Femur (tissue), 1 donor: ENCODE measurements around the gene UBA6.
"Not testable (repeated sequence)": the region's sequence is repeated elsewhere in the genome, so short reads cannot be mapped to it uniquely, and the experiment has no call there.

Experiments used
- DNase-seq: peaks from one replicate; pipeline ENCODE4 v3.0.0-alpha.2; 2017

UBA6 gene

DNA sequence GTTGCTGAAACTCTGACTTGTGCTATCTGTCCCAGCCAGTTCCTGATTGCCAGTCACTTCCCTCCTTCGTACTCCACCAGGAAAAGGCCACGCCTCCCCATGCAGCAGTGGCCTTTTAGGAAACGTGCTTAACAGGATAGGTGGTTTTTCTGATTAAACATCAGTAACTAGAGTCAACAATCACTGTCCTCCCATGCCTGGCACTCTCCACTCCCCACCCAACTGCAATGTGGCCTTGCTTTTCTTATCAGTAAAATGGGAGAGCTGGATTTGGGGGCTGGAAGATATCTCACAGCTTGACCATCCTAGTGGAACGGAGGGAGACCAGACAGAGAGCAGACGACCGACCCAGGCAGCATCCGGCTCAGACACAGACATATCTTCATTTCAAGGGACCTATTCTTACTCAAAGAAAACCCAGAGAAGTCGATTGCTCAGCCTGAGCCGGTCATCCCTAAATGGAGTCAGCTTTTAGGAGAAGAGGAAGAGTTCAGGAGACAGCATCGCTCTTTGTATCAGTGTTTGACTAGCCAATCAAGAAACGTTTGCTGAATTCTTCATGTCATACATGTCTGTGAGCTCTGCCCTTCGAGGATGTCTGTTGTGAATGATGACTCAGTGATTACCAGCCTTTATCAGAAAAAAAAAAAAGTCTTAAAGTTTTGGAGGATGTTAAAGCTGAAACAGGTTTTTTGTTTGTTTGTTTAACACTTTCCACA is 12.7 kb upstream of the UBA6 start:
- no peak for DNase-seq

DNA sequence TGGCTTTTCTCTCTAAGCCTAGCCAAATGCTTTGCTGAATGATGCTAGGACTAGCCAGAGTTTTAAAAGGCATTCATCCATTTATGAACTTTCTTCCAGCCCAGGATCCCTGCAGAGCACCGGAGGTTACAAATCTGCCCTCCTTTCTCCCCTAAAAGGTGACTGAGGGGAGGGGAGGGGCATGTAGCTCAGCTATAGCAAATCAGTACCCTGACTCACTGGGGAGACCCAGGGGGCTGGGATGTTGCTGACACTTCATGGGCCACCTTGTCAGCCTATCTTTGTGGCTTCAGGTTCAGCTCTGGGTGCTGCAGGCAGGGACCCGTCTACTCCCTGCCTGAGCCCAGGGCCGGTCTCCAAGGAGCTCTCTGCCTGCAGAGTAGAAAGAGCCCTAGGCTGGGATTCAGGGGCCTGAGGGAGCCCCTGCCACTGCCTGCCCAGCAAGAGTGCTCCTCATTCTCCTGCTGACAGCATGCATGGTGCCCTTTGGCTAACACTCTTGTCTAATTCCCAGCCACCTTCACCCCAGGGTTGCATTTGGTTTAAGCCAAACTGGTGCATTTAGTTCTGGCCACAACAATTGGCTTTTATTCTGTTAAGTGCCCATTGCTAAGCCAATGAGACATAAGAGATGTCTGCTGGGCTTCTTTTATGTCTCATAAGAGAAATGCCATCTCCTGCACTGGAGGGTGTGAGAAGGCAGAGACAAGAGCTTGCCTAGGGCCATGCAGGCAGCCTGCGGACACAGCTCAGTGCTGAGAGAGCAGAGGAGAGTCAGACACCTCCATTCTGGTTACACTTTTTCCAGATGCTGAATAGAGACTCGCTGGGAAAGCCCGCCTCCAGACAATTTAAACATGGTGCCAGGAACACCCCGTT is 11.9 kb upstream of the UBA6 start:
- no peak for DNase-seq

DNA sequence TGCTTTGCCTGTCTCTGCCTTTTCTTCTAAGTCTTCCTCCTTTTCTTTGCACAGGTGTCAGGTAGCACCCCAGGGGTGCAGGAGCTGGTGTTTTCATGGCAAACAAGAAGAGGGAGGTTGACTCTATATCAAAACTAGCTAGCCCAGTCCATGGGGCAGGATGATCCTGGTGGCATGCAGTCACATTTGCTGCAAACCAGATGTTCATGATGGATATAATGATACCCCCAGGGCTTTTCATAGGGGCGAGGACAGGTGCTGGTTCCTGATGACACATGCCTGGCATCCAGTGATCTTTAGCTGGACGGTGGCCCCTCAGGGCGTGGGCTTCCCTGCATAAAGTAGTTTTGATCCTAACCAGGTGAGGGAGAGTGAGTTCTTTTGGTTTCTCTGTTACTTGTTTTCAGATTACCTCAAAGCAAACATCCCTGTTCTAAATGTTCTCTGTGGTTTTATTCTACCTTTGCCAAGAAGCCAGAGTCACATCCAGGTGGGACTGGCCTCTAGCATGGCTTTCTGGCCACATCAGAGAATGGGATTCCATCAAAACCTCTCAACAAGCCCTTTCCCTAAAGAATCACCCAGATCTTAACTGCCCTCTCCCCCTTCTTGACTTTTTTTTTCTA is 11.2 kb upstream of the UBA6 start:
- DNase-seq: no peak

DNA sequence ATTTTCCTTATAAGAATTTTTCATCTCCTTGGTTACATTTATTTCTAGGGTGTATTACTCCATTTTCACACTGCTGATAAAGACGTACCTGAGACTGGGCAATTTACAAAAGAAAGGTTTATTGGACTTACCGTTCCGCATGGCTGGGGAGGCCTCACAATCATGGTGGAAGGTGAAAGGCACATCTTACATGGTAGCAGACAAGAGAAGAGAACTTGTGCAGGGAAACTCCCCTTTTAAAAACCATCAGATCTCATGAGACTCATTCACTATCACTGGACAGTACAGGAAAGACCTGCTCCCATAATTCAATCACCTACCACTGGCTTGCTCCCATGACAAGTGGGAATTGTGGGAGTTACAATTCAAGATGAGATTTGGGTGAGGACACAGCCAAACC is 5.7 kb upstream of the UBA6 start:
- not testable (repeated sequence) for DNase-seq

- no peak for DNase-seq
These were observed 3.9 kb upstream of the UBA6 start for GRCh38 chr4:67704843-67705242.

DNA sequence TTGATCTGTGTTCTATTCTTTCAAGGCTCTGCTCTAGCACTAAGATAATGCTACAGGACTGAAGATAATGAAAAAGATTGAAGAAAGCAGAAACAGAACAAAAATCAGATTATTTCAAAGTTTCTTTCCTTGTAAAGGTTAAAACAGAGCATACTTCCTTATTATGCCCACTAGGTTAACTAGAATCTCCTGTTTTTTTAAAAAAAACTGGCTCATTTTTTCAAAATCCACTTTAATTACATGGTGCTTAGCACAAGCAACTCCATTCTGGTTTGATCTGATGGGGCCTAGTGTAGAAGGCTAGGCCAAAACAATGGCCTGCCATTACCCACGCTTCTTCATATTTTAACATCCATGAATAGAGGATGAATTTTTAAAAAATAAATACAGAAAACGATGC is 1.2 kb upstream of the UBA6 start:
- DNase-seq: no peak

GRCh38 chr4:67701517-67701850 is 529 bp upstream of the UBA6 start:
- DNase-seq: no peak

DNA sequence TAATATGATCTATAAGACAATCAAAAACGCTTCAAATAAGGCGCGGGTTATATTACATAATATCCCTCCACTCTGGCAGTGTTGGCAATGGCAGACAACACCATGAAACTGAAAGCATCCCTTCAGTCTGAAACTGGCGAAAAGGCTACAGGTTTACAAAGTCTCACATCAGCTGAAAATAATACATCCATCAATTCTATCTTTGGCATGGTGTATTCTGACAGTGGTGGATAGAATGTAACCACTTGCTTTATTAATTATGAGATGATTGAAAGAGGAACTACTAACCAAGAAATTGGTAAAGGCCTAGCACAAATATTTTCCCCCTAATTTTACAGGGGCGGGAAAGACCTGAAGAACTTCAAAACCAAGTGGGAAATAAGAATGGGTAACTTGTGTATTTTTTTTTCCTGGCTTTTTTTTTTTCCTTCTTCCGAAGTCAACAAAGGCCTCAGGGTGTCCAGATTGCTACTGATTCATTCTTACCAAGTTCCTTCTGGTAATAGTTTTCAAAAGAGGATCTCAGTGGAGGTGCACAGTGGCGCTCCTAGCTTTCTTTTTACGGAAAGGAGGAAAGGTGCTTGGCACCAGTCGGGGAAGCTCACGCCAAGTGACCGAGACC is 728 bp downstream of the UBA6 start:
- no peak for DNase-seq

DNA sequence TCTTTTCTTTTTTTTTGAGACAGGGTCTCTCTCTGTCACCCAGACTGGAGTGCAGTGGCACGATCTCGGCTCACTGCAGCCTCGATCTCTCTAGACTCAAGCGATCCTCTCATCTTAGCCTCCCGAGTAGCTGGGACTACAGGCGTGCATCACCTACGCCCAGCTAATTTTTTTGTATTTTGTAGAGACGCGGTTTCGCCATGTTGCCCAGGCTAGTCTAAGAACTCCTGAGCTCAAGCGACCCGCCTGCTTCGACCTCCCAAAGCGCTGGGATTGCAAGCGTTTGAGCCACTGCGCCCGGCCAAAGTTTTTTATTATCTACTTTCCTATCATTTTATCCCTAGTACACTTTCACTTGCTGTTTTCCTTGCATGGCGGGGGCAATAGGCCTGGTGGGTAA is 1.4 kb downstream of the UBA6 start:
- DNase-seq: no peak

- no peak for DNase-seq
These were observed 2.9 kb downstream of the UBA6 start for GRCh38 chr4:67697860-67698687.

GRCh38 chr4:67696061-67696460 is 4.9 kb downstream of the UBA6 start:
- no peak for DNase-seq

DNA sequence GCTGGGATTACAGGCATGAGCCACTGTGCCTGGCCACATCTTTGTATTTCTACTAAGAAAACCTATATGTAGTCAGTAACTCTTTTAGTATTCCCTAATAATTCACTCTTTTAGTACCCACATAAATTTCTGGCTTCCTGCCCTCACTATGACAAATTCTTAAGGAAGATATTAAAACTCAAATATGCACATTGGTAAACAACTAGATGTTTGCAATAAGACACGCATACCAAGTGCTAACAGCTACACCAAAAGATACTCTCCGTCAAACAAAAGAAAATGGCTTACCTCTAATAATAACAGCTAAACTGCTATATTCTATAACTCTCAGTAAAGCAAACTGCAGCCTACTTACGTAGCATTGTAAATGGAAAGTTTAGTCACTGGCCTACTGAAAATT is 6.3 kb downstream of the UBA6 start:
- no peak for DNase-seq

DNA sequence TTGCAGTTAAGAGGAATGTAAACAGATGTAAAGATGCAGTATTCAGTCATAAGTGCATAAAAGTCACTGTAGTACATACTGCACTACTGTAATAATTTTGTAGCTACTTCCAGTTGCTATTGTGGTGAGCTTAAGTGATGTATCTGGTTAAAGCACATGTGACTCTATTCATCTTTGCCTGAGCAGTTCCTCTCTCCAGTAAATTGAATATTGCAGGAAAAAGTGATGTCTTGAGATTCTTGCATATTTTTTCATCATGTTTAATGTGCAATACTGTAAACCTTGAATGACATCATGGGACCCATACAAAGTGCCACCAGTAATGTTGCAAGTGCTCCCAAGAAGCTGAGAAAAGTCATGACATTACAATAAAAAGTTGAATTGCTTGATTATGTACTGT is 9.6 kb downstream of the UBA6 start:
- no peak for DNase-seq

DNA sequence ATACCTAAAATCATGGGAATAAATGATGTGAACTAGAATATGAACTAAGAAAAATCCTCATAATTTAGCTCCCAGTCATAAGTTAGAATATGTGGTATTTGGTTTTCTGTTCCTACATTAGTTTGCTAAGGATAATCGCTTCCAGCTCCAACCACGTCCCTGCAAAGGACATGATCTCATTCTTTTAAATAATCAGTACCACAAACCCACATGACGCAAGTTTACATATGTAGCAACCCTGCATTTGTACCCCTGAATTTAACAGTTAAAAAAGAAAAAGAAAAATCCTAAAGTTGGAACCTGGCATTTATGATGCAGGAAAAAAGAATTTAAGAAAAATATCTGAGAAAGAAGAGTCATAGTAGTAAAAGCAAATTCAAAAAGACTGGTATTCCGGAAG is 13.3 kb downstream of the UBA6 start:
- no peak for DNase-seq

DNA sequence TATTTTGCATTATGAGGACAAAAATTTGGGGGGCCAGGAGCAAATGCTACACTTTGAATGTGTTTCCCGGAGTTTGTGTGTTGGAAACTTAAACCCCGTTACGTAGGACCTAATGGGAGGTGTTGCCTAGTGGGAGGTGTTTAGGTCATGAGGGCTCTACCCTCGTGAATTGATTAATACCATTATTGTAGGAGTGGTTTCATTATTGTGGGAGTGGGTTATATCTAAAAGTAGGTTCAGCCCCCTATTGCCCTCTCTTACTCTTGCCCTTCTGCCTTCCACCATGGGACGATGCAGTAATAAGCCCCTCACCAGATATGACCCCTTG is 15.5 kb downstream of the UBA6 start:
- no peak for DNase-seq

- DNase-seq: no peak
These were observed 16.0 kb downstream of the UBA6 start for GRCh38 chr4:67684839-67685531.

DNA sequence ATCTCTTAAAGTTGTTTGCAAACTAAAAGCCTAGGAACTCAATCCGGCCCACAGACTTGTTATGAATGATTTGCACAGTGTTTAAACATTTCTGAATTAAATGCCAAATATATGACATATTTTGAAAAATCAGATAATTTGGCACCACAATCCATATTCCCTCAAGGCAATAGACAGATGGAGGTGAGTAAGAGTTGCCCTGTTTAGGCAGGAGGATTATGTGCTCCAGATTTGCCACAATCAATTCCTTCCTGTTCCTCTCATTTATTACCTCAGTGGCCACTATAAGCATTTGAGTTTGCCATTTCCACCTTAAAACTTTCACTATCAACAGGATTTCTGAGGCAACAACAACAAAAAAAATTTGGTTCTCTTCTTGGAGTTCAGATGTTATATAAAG is 18.7 kb downstream of the UBA6 start:
- no peak for DNase-seq

DNA sequence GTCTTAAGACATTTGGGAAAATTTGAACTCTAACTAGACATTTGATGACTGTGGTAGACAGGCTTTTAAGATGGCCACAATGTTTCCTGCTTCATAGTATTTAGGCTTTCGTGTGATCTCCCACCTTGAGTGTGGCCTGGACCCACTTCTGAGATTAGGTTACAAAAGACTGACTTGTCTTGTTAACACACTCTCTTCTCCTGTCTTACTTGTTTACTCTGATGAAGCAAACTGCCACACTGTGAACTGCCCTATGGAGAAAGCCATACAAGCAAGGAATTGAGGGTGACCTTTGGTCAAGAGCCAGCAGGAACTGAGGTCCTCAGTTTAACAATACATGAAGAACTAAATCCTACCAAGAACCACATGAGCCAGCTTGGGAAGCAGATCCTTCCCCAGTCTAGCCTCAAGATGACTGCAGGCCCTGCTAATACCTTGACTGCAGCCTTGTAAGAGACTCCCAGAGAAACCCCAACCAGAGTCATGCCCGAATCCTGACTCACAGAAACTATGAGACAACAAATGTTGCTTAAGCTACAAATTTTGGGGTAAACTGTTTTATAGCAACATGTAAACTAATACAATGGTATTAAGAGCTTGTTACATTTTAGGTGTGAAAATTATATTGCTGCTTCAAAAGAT is 20.3 kb downstream of the UBA6 start:
- no peak for DNase-seq

DNA sequence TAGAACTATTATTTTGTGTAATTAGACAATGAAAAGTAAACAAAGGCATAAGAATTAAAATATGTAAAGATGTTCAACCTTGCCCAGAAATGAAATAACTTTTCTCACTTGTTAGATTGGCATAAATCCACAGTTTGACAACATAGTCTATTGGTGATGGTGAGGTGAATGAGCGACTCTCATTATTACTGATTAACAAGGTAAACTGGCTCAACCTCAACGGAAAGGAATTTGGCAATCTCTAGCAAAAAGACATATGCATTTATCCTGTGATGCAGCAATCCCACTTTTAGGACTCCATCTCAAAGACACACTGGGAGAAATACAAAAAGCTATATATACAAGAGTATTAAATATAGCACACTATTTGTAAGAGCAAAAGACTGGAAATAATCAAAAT is 22.3 kb downstream of the UBA6 start:
- no peak for DNase-seq

DNA sequence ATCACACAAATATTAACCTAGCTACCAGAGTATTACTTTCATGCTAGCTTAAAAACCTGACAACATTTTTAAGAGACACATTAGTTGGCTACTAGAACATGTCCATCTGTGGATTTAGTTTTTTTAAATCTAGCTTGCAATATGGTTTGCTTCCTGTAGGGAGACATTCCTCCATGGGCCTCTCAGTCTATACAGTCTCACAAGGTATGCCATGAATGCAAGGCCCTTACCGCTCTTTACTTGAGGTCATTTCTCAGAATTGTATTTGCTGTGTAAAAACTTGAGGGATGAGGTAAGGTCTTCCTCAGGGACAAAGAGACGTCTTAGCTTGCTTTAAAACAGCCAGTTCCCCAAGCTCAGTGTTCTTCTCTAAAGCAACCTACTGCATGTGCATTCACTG is 26.9 kb downstream of the UBA6 start:
- no peak for DNase-seq

- DNase-seq: no peak
These were observed 32.6 kb downstream of the UBA6 start for GRCh38 chr4:67668315-67668714.

- no peak for DNase-seq
These were observed 40.5 kb downstream of the UBA6 start for GRCh38 chr4:67660418-67660817.
